ENCODE data around the gene RBPJL.
"Not testable (repeated sequence)": the region's sequence is repeated elsewhere in the genome, so short reads cannot be mapped to it uniquely, and the experiment has no call there.

The RBPJL gene

GRCh38 chr20:45343532-45344167, 37.0 kb downstream of the RBPJL start:
- DNase-seq, result no peak

DNA sequence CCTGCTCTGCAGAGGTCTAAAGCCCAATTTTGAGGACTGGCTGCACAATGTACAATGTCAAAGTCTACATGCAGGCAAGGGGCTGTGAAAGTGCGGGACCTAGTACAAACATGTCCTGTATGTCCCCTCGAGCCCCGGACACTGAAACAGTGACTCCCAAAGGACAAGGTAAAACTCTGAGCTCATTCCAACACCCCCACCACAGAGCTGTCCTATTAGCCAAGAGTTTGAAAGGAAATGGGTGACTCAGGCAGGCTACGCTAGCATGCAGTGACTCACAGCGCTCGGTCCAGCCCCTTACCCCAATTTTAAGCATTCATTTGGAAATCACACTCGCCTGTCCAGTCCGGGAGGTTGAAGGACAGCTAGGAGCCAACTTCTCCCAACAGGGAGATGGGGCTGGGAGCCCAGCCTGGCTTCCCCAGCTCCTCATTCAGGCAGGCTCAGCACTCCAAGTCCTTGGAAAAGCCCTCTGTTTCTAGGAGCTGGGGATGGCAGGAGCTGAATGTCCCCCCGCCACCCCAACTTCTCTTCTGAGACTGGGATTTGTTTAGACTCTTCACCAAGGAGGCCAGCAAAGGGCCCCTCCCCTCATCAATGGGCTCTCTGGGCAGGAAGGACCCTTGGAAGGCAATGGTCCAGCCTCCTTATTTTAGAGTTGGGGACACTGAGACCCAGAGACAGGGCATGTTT, 37.7 kb downstream of the RBPJL start:
- no peak for DNase-seq

DNA sequence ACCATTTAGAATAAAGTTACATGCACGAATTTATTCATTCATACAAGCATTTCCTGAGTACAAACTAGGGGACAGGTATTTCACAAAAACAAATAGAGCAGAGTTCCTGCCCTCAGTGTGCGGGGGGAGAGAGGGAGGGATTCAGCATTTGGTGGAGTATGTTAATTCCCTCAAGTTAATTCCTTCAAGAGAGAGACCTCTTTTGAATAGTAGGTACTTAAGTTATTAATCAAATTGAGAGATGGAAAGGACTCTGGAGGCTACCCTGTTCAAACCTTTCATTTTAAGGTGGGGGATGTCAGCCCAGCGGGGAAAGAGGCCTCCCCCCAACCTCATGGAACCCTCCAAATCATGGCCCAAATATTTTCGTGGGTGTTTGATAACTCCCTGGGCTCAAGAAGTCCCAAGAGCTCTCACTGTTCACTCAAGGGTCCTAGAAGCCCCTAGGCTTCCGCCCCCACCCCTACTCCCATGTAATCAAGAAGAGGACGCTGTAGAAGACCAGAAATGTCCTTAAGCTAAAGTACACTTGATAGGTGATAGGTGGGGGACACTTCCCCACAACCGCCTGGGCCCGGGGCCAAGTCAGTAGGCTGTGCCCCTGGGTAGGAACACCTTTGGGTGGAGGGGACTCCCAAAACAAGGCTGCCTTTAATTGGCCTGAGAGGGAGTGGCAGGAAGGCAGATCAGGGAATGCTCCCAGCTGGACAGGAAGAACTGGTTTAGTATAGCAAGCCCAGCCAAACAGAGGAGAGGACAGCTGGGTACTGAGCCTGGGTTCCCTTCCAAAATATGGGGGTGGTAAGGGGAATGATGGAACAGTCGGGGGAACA, 38.7 kb downstream of the RBPJL start:
- no peak for DNase-seq

GRCh38 chr20:45346291-45346718, 39.7 kb downstream of the RBPJL start:
- no peak for DNase-seq

DNA sequence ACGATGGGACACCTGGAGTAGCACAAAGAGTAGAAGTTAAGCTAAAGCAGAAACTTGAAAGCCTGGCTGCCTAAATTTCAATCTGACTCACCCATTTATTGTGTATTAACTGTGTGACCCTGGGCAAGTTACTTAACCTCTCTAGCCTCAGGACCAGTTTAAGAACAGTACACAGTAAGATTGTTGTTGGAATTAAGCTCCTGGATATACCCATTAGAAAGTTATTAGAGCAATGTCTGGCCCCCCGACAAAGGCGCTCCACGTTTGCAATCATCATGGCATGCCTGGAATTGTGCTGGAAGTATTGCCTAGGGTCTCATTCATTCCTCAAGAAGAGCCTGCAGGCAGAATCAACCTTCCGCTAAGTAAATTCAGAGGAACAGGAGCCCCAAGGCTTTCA, 40.2 kb downstream of the RBPJL start:
- no peak for DNase-seq

- DNase-seq, result no peak
Observed at GRCh38 chr20:45347297-45347935, 40.8 kb downstream of the RBPJL start.

DNA sequence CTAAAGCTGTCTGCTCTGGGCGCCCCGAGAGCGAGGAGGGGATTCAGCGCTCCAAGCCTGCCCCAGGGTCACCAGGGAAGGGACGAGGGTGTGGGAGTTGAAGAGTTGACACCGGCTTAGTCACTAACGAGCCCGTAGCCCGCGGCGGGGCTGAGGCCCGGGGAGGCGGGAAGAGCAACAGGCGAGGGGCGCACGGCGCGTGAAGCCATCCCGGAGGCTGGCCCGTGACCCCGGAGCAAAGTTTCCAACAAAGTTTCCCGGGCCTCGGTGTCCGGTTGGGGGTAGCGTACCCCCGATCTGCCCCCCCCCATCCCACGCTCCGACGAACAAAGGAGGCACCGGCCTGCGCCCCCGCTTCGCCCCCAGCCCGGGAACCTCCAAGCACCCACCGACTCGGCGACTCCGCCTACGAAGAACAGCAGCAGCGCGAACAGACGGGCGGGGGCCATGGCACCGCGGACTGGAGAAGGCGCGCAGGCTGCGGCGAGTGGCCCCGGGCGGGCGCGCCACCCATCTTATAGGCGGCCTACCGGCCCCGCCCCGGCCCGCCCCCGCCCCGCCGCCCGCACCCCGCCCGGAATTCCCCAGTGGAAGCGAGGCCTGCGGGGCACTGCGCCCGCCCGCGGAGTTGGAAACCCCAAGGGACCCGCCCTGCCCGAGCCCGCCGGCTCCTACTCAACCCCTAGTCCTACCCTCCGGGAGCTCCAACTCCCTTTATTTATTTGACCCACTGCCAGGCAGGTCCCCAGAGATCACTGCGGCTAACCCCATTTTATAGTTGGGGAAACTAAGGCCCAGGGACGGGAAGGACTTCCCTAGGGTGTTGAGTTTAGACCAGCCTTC, 41.5 kb downstream of the RBPJL start, which contains the start of gene SDC4:
SDC4 (minus strand) TSS at position 489 of the 843 bp plus-strand sequence; CDS start at position 449, 40 bp downstream.
- DNase-seq, result peak in 5 of 6 experiments; percentile 18 to 45 (median 31)

DNA sequence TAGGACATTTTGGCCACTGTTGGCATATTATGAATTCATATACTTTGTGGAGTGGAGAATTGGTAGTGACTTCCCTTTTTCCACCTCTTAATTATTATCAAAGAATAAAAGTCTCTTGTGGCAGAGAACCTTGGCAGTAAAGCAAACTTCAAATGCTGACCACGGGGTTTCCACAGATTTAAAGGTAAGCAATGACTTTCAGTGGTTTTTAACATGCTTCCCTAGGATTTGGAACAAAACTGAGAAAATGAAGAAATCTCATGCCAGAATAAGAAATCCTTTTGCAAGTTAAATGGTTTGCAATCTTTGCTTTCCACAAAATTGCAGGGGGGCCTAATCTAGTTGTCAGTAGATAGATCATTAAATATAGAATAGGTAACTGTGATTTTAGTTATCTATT, 43.6 kb downstream of the RBPJL start:
- no peak for DNase-seq

- DNase-seq, result not testable (repeated sequence)
Observed at GRCh38 chr20:45350795-45351194, 44.2 kb downstream of the RBPJL start.

DNA sequence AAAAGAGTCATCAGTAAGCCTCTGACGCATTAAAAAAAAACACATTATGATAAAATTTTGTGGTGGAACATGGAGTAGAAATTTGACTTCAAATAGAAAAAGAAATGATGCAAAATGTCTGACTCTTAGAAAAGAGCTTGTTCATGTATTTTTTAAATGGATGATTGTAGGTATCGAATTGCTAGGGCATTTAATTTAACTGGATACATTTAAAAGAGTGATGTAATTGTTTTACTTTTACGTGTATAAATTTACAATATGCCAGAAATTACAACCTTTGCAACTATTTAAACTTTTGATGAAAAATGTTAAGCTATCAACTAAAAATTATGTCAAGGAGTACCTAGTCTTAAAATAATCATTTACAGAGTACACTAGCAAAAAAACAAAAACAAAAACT, 46.1 kb downstream of the RBPJL start:
- DNase-seq, result no peak

DNA sequence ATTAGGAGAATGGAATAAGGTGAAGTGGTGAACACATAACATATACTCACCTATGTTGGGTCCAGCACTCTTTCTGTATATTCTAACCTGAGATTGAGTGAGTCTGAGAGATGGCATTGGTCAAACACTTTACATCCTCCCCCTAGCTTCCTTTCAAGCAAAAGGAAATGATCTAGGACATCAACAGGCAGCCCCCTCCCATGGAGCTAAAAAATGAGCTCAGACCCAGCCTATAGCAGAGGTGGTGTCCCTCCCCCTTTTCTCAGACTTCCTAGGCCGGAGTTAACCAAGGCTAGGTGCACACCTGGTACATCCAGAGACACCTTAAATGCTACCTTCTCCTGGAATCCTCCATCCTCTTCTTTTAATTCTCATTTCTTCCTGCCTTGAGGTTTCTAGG, 47.1 kb downstream of the RBPJL start:
- no peak for DNase-seq

GRCh38 chr20:45354423-45355208, 48.0 kb downstream of the RBPJL start:
- no peak for DNase-seq

GRCh38 chr20:45355209-45356084, 48.8 kb downstream of the RBPJL start:
- no peak for DNase-seq

DNA sequence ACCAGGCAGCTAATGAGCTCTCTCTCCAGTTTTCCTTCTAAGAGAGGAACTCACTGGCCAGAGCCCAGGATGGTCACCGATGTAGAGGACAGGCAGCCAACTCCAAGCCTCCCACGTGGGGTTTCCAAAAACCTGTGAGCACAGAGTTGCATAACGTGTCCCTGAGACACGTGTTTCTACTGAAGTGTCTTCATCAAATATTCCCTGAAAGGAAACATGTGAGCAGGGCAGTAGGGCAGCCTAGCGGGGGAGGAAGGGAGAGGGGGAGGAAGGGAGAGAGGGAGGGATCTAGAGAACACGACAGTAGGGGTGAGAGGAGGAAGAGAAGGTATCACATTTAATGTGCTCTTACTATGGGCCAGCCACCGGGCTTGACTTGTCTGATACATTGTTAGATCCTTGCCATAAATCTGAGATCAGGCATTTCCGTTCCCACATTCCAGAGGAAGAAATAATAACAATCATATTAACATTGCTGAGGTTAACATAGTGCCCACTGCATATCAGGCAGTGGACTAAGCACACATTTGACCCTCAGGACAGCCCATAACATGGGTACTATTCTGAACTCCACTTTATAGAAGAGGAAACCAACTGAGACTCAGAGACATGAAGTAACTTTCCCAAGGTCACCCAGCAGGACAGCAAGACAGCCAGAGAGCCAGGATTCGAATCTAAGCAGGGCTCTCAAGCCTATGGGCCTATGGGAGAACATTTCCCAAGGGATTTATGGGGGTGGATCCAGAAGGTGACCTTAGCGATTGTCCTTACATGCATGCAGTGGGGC, 51.8 kb downstream of the RBPJL start:
- DNase-seq, result no peak

DNA sequence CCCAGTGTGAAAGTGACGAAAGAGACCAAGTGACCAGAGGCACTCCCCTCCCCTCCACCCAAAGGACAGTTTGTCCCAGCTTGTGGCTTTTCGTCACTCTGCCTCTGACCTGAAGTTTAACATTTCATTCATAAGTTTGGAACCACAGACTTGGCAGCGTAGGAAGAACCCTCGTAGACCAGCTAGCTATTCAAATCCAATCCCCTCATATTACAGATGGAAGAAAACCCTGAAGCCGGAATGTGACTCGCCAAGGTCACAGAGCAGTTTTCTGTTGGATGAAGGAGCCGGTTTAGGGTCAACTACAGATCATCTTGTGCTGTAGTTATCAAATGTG, 52.4 kb downstream of the RBPJL start:
- no peak for DNase-seq

DNA sequence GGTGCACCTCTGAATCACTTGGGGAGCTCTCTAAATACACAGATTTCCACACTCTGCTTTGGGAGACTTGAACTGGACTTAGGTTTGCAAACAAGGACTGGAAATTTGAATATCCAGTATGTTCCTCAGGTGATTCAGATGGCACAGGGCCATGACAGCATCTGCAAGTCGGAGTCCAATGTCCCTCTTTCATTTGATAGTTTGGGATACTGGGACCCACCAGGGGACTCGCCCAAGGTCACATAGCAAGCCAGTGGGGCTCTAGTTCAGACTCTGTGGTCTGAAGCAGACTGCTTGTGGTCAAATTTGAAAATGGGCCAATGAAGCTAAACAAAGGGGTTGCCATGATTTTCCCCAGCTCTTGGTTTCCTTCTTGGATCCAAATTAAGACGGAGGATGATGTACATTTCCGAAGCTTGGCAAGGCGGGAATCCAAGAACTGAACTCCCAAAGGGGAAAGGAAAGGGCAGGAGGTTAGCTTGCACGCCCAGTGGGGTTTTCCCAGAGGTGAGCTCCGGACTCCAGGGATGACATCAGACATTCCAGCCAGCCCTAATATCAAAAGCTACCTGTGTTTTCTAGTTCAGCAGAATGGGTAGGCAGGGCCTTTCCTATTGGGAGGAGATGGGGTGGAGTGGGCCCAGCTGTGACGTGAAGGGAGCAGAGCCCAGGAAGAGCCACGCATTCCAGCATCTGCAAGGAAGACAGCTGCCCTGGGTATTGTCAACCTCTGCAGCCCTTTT, 52.9 kb downstream of the RBPJL start:
- no peak for DNase-seq

- no peak for DNase-seq
Observed at GRCh38 chr20:45361793-45362192, 55.2 kb downstream of the RBPJL start.

DNA sequence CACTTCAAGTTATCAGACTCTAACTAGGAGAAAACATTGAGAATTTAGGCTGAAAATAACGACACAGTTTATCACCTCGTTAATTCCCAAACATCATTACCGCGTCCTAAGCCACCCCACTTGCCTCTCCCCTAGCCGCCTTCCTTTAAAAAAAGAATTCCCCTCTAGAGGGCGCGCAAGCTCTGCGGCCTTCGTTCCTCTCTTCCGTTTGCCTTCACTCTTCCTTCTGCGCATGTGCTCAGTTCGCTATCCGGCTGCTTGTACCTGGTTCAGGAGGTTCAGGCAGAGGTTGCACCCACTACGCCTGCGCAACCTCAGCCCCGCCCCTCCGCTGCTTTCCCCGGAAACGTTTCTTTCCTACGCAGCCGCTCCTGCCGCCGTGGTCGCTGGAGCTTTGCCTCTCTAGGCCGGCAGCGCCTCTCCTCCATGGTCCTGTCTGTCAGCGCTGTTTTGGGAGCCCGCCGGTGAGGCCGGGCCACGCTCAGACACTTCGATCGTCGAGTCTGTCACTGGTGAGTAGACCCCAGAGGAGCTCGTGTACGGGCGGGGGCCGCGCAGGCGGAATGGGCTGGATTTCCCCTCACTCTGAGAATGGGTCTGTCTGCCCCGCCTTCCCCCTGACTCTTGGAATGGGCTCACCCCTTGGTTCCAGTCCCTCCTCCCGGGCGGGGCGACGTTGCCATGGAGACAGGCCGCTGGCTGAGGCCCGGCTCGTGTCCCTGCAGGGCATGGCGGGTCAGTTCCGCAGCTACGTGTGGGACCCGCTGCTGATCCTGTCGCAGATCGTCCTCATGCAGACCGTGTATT, 56.4 kb downstream of the RBPJL start, which contains the start of gene SYS1:
SYS1 (plus strand) TSS at position 353 of the 807 bp plus-strand sequence; CDS start at position 729, 376 bp downstream.
- peak; percentile 97 to 99 (median 99) for DNase-seq

All from stimulated activated naive CD4-positive, alpha-beta T cell (primary cell).